Kidney (tissue), 14 donors: ENCODE results near the gene CLCN2. TPM values are rescaled to one million over a fixed set of nuclear protein-coding genes. Genes with fewer than 3 reads are reported as not detected.

Experiments
- DNase-seq, 5 donors: peaks; one replicate each; pipeline ENCODE4 v3.0.0-alpha.2; 2013 to 2020
- FAIRE-seq: peaks from 2 replicates; lab custom pipeline; 2012; peaks lifted over from hg19 to GRCh38; lab: Jason Lieb, UNC
- H3K27ac ChIP-seq, 2 donors: one replicate each; pipeline ENCODE4 v1.7.0; 2013; ENCODE audit warnings: low read depth in 2 of 2, low read length in 2 of 2, inconsistent platforms in 1 of 2
- H3K27me3 ChIP-seq: one replicate; pipeline ENCODE4 v1.7.1; 2013; ENCODE audit warnings: low read length, inconsistent platforms; ENCODE audit not compliant: control insufficient read depth, insufficient read depth
- H3K36me3 ChIP-seq, 3 donors: one replicate each; pipeline versions ENCODE4 v1.7.0 to v1.7.1; 2013; ENCODE audit warnings: low read length in 3 of 3, control low read depth in 1 of 3, inconsistent platforms in 1 of 3; ENCODE audit not compliant: insufficient read depth in 3 of 3, control insufficient read depth in 2 of 3
- H3K4me1 ChIP-seq, 3 donors: one replicate each; pipeline versions ENCODE4 v1.7.0 to v1.7.1; 2013; ENCODE audit warnings: low read length in 3 of 3, inconsistent platforms in 1 of 3, low read depth in 1 of 3; ENCODE audit not compliant: control insufficient read depth in 2 of 3, insufficient read depth in 2 of 3
- H3K4me3 ChIP-seq, 3 donors: one replicate each; pipeline versions ENCODE4 v1.7.0 to v1.8.1; 2013; ENCODE audit warnings: low read length in 3 of 3, control low read depth in 1 of 3, inconsistent platforms in 1 of 3
- H3K9ac ChIP-seq, 3 donors: one replicate each; pipeline versions ENCODE4 v1.7.0 to v1.7.1; 2013; ENCODE audit warnings: low read length in 3 of 3, control low read depth in 1 of 3, inconsistent platforms in 1 of 3
- H3K9me3 ChIP-seq, 3 donors: one replicate each; pipeline versions ENCODE4 v1.7.0 to v1.7.1; 2013; ENCODE audit warnings: low read length in 3 of 3, control low read depth in 1 of 3, inconsistent platforms in 1 of 3; ENCODE audit not compliant: control insufficient read depth in 2 of 3, insufficient read depth in 1 of 3
- CTCF ChIP-seq: IDR thresholded peaks from 3 replicates; pipeline ENCODE4 v1.5.1; 2012; ENCODE audit warnings: mild to moderate bottlenecking, moderate library complexity, borderline replicate concordance; ENCODE audit not compliant: insufficient read depth; ENCODE audit errors: extremely low read depth
- intact Hi-C: fragments of 100-400 bp; cut with DNase I; formaldehyde crosslinking; loops from one replicate; pipeline ENCODE4 v1.11.1; 2022
- polyA plus RNA-seq: library from polyadenylated mRNA; stranded (reverse); fragments of 350-450 nt; fragmentation: Illumina TruSeq; extraction: RNeasy Lipid Tissue Mini Kit (QIAGEN cat#74804); gene quantifications from one replicate; pipeline ENCODE4 v1.2.3, GENCODE V29; 2014; ENCODE audit warnings: low read depth, low replicate concordance; ENCODE audit not compliant: insufficient read depth
- total RNA-seq: library from RNA; stranded (reverse); fragmentation: NEBNext Ultra II Directional; extraction: Animal tissue kit (Norgen Biotek cat#: 25700); gene quantifications from one replicate; pipeline ENCODE4 v1.2.1, GENCODE V29; 2021
- donor health status: control.
- donor health status: control.
- donor health status: control.
- donor health status: control.
- donor health status: control.
- donor health status: DM: yes; HTN: yes; CAD: no.
- donor health status: Normal renal cell carcinoma (clear cell type).

CLCN2 gene
- total and polyA plus RNA-seq, 2 donors from 2014 or later, result 6.4 to 10.4 TPM

- TF ChIP-seq CTCF, result no peak
- intact Hi-C loops, result no loop called here
- no peak for FAIRE-seq
These were observed 23.5 kb upstream of the CLCN2 start for GRCh38 chr3:184384856-184385422.

GRCh38 chr3:184384342-184384741, 22.9 kb upstream of the CLCN2 start:
- Histone ChIP-seq H3K36me3 (no peaks in the 10 kb centered on the region), H3K27ac (no peak overlapping the region), H3K9ac (no peak overlapping the region), H3K27me3 (peaks cover 4% of the 10 kb centered on the region), H3K4me3 (no peak overlapping the region), H3K9me3 (no peaks in the 10 kb centered on the region), H3K4me1 (peaks cover 0 to 5% (median 0%) of the 10 kb centered on the region in 3 donors)
- no peak for DNase-seq
- TF ChIP-seq CTCF, result no peak
- intact Hi-C loops, result no loop called here
- no peak for FAIRE-seq

More at GRCh38 chr3:184384856-184385422, 23.5 kb upstream of the CLCN2 start:
- no peaks in the 10 kb centered on the region for H3K9me3 ChIP-seq
- H3K36me3 ChIP-seq, result no peaks in the 10 kb centered on the region
- H3K4me1 ChIP-seq, result peaks cover 0 to 4% (median 0%) of the 10 kb centered on the region in 3 donors
- no peak overlapping the region for H3K9ac ChIP-seq
- H3K4me3 ChIP-seq, result no peak overlapping the region
- H3K27ac ChIP-seq, result no peak overlapping the region
- no peak for DNase-seq
- H3K27me3 ChIP-seq, result peaks cover 4% of the 10 kb centered on the region

- intact Hi-C loops, result no loop called here
- H3K27me3 ChIP-seq, result peaks cover 4% of the 10 kb centered on the region
- H3K9me3 ChIP-seq, result no peaks in the 10 kb centered on the region
- DNase-seq (no peak), FAIRE-seq (no peak)
- no peaks in the 10 kb centered on the region for H3K36me3 ChIP-seq
- H3K27ac ChIP-seq, result no peak overlapping the region
- H3K4me3 ChIP-seq, result no peak overlapping the region
- H3K4me1 ChIP-seq, result peaks cover 2 to 16% (median 4%) of the 10 kb centered on the region in 3 donors
- no peak for TF ChIP-seq CTCF
- H3K9ac ChIP-seq, result no peak overlapping the region
These were observed 21.8 kb upstream of the CLCN2 start for GRCh38 chr3:184383033-184383740.
